Measurements from ENCODE around the gene HAL.
A peak's percentile ranks its signal among the peaks of the same experiment; 100 is the strongest.

The HAL gene

DNA sequence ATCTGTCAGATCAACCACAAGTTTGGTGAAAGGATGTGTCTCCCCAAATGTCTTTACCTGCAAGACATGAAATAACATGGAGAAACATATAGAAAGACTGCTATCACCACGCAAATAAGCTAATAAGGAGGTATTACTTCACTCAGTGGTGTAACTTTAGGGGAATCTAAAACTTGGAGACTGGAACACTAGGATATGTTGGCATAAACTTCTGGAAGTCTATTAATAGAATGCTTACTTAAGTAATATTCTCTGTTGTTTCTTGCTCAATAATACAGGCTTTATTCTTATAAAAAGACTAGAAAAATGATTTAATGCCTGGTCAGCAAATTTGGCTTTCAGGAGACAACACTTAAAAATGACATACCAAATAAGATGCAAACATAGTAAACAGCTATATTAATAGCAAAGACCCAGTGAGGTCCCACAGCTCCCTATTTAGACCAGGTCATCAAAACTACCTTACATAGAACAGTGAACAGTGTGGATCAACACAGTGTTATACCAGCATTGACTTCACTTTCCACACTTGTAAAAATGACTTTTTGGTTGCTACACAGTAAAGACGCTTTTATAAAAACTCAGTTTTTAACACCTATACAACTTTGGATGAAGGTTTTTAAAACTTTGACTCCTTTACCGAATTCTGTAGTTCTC, 18.9 kb upstream of the HAL start:
- no peak for DNase-seq

DNA sequence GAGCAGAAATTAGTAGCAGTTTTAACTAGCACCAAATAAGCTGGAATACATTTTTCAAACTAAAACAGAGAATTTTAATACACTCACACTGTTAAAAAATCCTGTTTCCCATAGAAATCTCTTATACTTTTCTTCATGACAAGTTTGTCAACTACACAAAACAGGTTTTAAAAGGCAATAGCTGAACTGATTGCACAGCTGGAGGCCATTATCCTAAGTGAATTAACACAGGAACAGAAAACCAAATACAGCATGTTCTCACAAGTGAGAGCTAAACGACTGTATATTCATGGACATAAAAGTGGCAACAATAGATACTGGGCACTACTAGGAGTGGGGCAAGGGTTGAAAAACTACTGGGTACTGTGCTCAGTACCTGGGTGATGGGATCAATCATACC, 11.6 kb upstream of the HAL start:
- DNase-seq: no peak

- no peak for DNase-seq
Observed at GRCh38 chr12:96006727-96007126, 10.6 kb upstream of the HAL start.

- DNase-seq: no peak
Observed at GRCh38 chr12:96000858-96001257, 4.7 kb upstream of the HAL start.

GRCh38 chr12:95999484-95999883, 3.3 kb upstream of the HAL start:
- no peak for DNase-seq

DNA sequence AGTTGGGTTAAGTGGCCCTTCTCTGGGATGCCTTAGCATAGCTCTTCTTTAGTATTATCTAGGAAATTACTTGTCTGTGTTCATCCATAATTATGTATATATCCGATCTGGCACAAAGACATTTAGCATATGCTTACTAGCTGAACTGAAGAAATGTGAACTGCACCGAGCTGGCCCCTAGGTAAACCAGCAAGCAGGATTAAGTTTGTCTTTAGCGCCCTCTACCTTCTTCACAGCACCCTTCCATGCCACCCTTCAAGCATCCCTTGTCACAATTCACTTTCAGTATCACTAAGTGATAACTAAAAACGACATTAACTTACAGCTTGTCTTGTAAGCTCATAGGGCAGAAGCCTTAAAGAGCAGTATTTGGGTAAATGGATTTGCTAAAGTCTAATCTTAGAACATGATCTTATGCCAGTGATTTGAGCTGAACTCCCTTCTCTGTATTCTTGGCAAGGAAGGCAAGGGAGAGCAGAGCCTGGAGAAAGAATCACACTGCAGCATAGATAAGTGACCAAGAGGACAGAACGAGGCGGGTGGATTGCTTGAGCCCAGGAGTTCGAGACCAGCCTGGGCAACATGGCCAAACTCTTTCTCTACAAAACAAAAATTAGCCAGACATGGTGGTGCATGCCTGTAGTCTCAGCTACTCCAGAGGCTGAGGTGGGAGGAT, 2.6 kb upstream of the HAL start:
- peak; percentile 44 for DNase-seq

DNA sequence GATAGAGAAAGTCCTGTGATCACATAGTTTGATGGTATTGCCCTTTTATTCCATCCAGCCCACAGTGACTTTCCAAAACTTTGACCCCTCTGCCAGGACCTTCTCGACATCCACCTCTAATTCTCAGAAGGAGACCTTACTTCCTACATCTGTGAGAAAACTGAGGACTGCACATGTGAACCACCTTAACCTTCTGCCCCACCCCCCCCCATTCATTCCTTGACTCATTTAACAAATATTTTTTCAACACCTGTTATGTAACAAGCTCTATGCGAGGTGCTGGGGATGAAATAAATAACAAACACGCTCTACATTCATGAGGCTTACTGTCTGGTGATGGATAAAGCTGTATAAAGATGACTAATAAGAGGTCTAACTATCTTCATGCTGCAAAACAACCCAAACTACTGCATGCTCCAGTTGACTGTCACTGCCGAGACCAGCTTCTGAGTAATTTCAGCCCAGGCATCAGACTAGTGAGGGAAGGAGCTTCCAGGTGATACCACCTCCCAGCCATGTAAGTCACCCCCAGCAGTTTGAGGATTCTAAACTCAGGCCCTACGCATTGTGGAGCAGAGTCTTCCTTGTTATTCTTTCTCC, 1.9 kb upstream of the HAL start:
- no peak for DNase-seq

DNA sequence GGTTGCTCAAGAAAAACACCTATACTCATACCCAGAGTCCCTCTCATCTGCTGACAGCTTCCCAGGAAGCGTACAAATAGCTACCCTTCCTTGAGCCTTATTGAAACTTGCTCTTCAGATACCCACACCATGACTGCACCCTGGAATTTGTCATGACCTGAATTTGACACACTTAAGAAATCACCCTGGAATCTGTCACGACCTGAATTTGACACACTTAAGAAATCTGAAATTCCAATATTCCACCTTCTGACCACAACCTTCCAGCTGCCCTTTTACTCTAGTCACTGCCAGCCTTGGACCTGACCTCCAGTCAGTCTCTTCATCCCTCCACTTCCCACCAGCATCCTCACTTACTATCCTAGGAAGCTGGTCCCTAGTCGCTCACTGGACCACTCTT, 1.1 kb upstream of the HAL start:
- no peak for DNase-seq

- DNase-seq: no peak
Observed at GRCh38 chr12:95995238-95996031, 709 bp downstream of the HAL start.

GRCh38 chr12:95994476-95994875, 1.7 kb downstream of the HAL start:
- DNase-seq: no peak

GRCh38 chr12:95993907-95994306, 2.2 kb downstream of the HAL start:
- no peak for DNase-seq

DNA sequence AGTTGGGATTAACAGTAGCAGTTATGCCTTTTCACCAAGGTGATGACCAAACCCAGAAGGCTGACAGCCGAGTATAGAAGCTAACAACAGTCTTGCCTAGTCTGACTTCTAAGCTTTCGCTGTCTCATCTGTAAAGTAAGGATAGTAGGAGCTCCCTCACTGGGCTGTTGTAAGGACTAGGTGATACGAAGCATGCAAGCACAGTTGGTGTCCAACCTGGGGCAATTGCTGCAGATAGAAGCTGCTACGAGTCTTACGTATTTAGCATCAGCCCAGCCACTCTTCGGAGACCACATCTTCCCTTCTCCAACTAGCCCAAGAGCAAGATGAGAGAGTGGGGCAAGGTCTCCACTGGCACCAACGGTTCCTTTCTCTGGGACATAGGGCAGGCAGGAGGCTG, 6.0 kb downstream of the HAL start:
- DNase-seq: no peak

DNA sequence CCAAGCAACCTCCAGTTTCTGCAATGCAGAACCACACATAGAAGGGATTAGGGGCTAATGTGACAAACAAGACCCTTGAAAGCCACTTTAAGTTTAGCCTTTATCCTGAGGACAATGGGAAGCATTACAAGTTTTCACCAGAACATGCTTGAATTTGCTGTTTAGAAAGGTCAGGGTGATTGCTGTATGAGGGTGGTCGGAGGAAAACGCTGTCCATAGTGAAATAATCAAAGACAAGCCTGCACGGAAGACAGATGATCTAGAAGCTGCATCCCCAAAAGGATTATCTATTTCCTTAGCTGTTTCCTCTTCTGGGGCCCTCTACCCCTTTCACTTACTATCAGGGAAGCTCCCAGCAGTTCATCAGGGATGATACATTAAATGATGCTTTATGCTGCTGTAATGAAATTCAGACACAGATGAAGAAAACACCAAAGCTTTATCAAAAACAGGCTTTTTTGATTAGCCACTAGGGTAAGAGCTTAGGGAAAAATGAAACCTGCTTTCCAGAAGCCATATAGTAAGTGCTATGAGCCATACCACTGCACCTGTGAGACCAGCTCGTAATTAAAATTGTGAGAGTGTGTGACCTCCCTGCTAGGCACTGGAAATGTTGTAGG, 6.5 kb downstream of the HAL start:
- DNase-seq: no peak

DNA sequence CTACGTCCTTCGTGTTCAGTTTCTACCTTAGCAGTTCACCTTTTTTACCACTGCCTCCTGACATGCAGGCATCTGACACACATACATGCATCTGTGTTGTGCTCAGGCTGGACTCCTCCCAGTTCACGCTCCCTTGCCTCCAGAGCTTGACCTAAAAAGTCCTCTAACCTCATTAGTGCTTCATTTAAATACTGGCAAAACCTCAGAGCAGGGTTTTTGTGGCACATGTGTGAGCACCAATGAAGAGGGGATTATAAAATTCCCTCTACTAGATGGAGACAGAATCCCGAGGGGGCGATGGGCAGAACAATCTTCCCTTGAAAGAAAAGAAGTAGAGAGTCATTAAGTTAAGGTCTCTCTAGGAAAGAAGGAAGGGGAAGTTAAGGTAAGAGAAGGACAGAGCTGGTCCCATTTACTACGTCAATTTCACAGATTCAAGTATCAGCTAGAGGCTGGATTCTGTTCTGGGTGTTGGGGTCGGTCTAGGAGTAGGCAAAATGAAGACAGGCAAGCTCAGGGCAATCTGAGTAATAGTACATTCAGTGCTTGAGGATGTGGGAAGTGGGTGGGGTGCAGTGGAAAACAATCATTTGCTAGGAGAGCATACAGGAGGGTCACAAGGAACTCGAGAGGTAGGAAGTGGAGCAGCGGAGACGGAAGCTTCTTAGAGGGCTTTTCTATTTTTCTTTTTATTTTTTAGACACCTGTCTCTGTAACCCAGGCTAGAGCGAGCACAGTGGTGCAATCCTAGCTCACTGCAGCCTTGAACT, 7.5 kb downstream of the HAL start:
- no peak for DNase-seq

DNA sequence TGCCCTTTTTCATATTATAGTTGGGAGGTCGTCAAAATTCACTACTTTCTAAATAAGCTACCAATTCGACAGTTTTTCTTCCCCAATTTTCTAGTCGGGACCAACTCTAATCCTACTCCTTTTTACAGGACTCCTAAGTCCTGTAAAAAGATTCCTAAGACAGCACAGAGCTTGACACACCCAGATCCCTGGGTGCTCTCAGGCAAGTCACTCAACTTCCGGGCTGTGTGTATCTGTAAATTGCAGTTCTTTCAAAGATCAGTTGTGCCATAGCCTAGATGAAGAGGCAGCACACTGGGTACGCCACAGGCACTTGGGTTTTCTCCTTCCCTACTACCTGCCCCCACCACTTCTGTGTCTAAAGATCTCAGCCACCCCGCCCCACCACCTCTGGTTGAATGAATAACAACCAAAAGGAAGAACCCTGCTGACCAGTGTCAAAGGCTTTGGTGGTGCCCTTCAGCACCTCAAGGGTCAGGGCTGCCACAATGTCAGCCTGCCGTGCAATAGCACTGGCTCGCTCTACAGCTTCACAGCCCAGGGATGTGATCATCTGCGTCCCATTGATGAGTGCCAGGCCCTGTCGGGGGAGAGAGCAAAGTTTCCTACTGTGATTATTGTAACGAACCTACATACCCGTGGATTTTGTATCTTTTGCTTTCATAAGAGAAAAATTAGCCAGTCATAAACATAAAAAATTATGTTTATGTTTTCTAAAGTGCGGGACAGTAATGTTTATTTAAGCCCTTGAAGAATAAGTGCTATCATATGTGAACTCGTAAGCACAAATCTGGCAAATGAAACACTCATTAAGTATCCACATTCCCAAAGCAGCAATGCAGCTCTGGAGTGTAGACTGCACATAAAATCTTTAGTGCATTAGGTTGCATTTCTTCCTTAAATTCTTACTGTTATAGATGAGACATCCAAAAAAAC, 9.2 kb downstream of the HAL start:
- no peak for DNase-seq

DNA sequence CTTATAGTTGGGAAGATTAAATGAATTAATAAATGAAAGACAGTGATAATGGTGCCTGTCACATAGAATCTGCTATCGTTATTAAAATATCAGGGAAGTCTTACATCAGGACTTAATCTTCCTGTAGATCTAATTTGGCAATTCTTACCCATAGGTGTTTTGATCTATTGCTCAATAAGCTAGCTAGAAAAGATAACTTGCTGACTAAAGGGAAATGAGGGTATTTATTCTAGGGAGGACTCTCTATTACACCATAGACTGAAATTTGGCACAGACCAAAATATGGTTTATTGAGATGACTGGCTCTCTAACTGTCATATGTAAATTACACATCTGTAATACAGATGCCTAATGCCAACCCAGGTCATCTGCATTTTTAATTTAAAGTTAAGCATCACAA, 11.5 kb downstream of the HAL start:
- DNase-seq: no peak

GRCh38 chr12:95982602-95983001, 13.5 kb downstream of the HAL start:
- no peak for DNase-seq

DNA sequence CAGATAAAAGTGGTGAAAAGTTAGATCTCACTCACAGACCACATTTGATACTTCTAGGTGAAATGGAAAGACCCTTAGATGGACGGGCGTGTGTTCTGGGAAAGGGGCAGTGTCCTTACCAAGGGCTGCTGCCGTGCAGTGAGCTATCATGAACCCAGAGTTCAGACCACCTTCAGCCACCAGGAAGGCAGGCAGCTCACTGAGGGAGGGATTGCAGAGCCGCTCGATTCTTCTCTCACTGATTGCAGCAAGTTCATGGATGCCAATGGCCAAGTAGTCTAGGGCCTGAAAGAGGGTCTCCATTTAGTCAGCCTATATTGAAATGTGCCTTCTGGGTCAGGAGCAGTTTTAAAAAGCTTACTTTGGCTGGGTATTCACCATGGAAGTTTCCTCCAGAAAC, 15.7 kb downstream of the HAL start:
- DNase-seq: no peak

- no peak for DNase-seq
Observed at GRCh38 chr12:95978774-95979173, 17.4 kb downstream of the HAL start.

GRCh38 chr12:95978351-95978750, 17.8 kb downstream of the HAL start:
- DNase-seq: no peak

DNA sequence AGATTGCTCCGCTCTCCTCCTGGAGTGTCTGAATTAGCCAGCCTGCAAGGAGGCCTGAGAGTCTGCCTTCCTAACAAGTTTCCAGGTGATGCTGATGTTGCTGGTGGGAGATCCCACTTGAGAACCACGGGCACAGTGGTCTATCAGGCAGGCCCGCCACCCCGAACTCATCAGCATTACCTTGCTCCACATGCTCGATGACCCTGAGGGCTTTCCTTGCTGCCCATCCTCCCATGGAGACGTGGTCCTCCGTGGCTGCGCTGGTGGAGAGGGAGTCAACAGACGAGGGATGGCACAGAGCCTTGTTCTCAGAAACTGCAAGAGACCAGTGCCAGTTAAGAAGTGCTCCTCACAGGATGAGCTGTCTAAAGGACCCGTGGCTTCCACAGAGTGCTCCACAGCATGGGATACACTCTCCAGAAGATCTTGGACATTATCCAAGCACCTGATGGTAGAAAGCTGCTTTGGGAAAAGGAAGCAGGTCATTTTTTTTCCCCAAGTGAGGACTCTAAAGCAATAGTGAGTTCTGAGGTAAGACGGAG, 18.3 kb downstream of the HAL start:
- DNase-seq: no peak
